Fibroblast of skin of right quadriceps (primary cell): ENCODE data around the gene CCL20.
"Not testable (repeated sequence)": the region's sequence is repeated elsewhere in the genome, so short reads cannot be mapped to it uniquely, and the experiment has no call there.

Experiments used
- DNase-seq: peaks from one replicate; pipeline ENCODE4 v3.0.0-alpha.2; 2013

The CCL20 gene

GRCh38 chr2:227813562-227814353, at the start of gene CCL20:
Gene CCL20, plus strand, starts transcription at chr2:227813842. Its CDS starts 70 bp downstream, at chr2:227813912.
- DNase-seq: no peak

- no peak for DNase-seq
These were observed 47.8 kb upstream of the CCL20 start for GRCh38 chr2:227765788-227766372.

- peak; percentile 63 for DNase-seq
These were observed 47.2 kb upstream of the CCL20 start for GRCh38 chr2:227766373-227766883.

- no peak for DNase-seq
These were observed 45.8 kb upstream of the CCL20 start for GRCh38 chr2:227767830-227768229.

- DNase-seq: no peak
These were observed 41.4 kb upstream of the CCL20 start for GRCh38 chr2:227772197-227772661.

GRCh38 chr2:227772932-227773331, 40.7 kb upstream of the CCL20 start:
- DNase-seq: no peak

- DNase-seq: no peak
These were observed 39.5 kb upstream of the CCL20 start for GRCh38 chr2:227774011-227774624.

- DNase-seq: no peak
These were observed 38.5 kb upstream of the CCL20 start for GRCh38 chr2:227774895-227775842.

GRCh38 chr2:227780981-227781615, 32.5 kb upstream of the CCL20 start:
- no peak for DNase-seq

GRCh38 chr2:227781841-227782240, 31.8 kb upstream of the CCL20 start:
- DNase-seq: no peak

- DNase-seq: no peak
These were observed 30.8 kb upstream of the CCL20 start for GRCh38 chr2:227782804-227783203.

- DNase-seq: no peak
These were observed 30.1 kb upstream of the CCL20 start for GRCh38 chr2:227783404-227784138.

- no peak for DNase-seq
These were observed 28.3 kb upstream of the CCL20 start for GRCh38 chr2:227785293-227785692.

GRCh38 chr2:227788561-227789018, 25.1 kb upstream of the CCL20 start:
- DNase-seq: no peak

GRCh38 chr2:227789803-227790202, 23.8 kb upstream of the CCL20 start:
- DNase-seq: no peak

- no peak for DNase-seq
These were observed 20.4 kb upstream of the CCL20 start for GRCh38 chr2:227793148-227793712.

GRCh38 chr2:227796045-227796711, 17.5 kb upstream of the CCL20 start:
- DNase-seq: no peak

- DNase-seq: not testable (repeated sequence)
These were observed 16.9 kb upstream of the CCL20 start for GRCh38 chr2:227796768-227797167.

GRCh38 chr2:227799202-227799601, 14.4 kb upstream of the CCL20 start:
- no peak for DNase-seq

- DNase-seq: no peak
These were observed 10.8 kb upstream of the CCL20 start for GRCh38 chr2:227802882-227803281.
